Hippocampal formation (tissue), 2 donors: ENCODE results near the gene GATAD2A.

ENCODE experiments used
- DNase-seq, 2 donors: peaks; one replicate each; lab custom pipeline; 2025; lab: John Stamatoyannopoulos, UW

The GATAD2A gene

GRCh38 chr19:19531951-19532805 lies 126.7 kb downstream of the GATAD2A start:
- DNase-seq = peak; percentile 26 to 63

GRCh38 chr19:19532806-19533701 lies 127.6 kb downstream of the GATAD2A start:
- no peak for DNase-seq

- no peak for DNase-seq
Measured at GRCh38 chr19:19533841-19534240, 128.4 kb downstream of the GATAD2A start.

GRCh38 chr19:19534556-19535265 lies 129.2 kb downstream of the GATAD2A start:
- DNase-seq = no peak

GRCh38 chr19:19535311-19536191 lies 130.1 kb downstream of the GATAD2A start:
- DNase-seq = no peak

- no peak for DNase-seq
Measured at GRCh38 chr19:19537075-19538048, 131.9 kb downstream of the GATAD2A start.

GRCh38 chr19:19538061-19538784 lies 132.7 kb downstream of the GATAD2A start, which contains the start of gene CILP2:
Gene CILP2, plus strand, starts transcription at chr19:19538265. Its CDS starts 85 bp downstream, at chr19:19538350.
- no peak for DNase-seq

GRCh38 chr19:19538785-19539166 lies 133.3 kb downstream of the GATAD2A start:
- no peak for DNase-seq

- DNase-seq = no peak
Measured at GRCh38 chr19:19539698-19540063, 134.2 kb downstream of the GATAD2A start.

- DNase-seq = peak in 1 of 2 donors; percentile 20
Measured at GRCh38 chr19:19540064-19540714, 134.7 kb downstream of the GATAD2A start.

- DNase-seq = no peak
Measured at GRCh38 chr19:19540715-19541515, 135.4 kb downstream of the GATAD2A start.

GRCh38 chr19:19541616-19542015 lies 136.1 kb downstream of the GATAD2A start:
- no peak for DNase-seq

- no peak for DNase-seq
Measured at GRCh38 chr19:19542507-19542906, 137.0 kb downstream of the GATAD2A start.

- no peak for DNase-seq
Measured at GRCh38 chr19:19543101-19543500, 137.6 kb downstream of the GATAD2A start.

GRCh38 chr19:19543640-19544039 lies 138.2 kb downstream of the GATAD2A start:
- DNase-seq = no peak

GRCh38 chr19:19544257-19544953 lies 138.9 kb downstream of the GATAD2A start:
- no peak for DNase-seq

GRCh38 chr19:19544954-19545591 lies 139.6 kb downstream of the GATAD2A start:
- DNase-seq = no peak
